Erythroblast (primary cell): ENCODE measurements around the gene ELAC1.

Experiments
- GATA1 ChIP-seq: IDR thresholded peaks from 2 replicates; pipeline ENCODE4 v1.6.1; 2011; ENCODE audit warnings: low read depth, mild to moderate bottlenecking, control low read depth, low read length, moderate library complexity
- POLR2A ChIP-seq: IDR thresholded peaks from 2 replicates; pipeline ENCODE4 v1.6.1; 2011; ENCODE audit warnings: mild to moderate bottlenecking, low read length

GRCh38 chr18:50956116-50956515 is 11.7 kb upstream of the ELAC1 start:
- TF ChIP-seq POLR2A (no peak), GATA1 (no peak)
